Astrocyte (in vitro differentiated cells and primary cell): ENCODE results near the gene COX10. TPM values are rescaled to one million over a fixed set of nuclear protein-coding genes. Genes with fewer than 3 reads are reported as not detected.

Experiments used
- DNase-seq: peaks from one replicate; pipeline ENCODE4 v3.0.0-alpha.2; 2010; ENCODE audit warnings: low read depth
- FAIRE-seq: peaks from 2 replicates; lab custom pipeline; 2011; peaks lifted over from hg19 to GRCh38; lab: Jason Lieb, UNC
- H2AFZ ChIP-seq: 2 replicates; pipeline ENCODE4 v1.6.0; 2012; ENCODE audit warnings: low read depth, low read length, inconsistent platforms
- H3K27ac ChIP-seq: 2 replicates; pipeline ENCODE4 v1.5.1; 2011; ENCODE audit warnings: low read depth, low read length, inconsistent platforms
- H3K27me3 ChIP-seq: 2 replicates; pipeline ENCODE4 v1.6.0; 2011; ENCODE audit warnings: low read length, inconsistent platforms; ENCODE audit not compliant: insufficient read depth
- H3K36me3 ChIP-seq: 2 replicates; pipeline ENCODE4 v1.5.1; 2011; ENCODE audit warnings: low read length, inconsistent platforms; ENCODE audit not compliant: insufficient read depth
- H3K4me1 ChIP-seq: 2 replicates; pipeline ENCODE4 v1.5.1; 2011; ENCODE audit warnings: low read length, inconsistent platforms; ENCODE audit not compliant: insufficient read depth
- H3K4me2 ChIP-seq: 2 replicates; pipeline ENCODE4 v1.6.0; 2012; ENCODE audit warnings: low read length, inconsistent platforms
- H3K4me3 ChIP-seq: 2 replicates; pipeline ENCODE4 v1.5.1; 2011; ENCODE audit warnings: low read depth, mild to moderate bottlenecking, low read length, inconsistent platforms; ENCODE audit not compliant: insufficient read depth
- H3K79me2 ChIP-seq: 2 replicates; pipeline ENCODE4 v1.6.0; 2012; ENCODE audit warnings: mild to moderate bottlenecking, low read length, inconsistent platforms; ENCODE audit not compliant: insufficient read depth
- H3K9ac ChIP-seq: 2 replicates; pipeline ENCODE4 v1.6.0; 2012; ENCODE audit warnings: mild to moderate bottlenecking, low read length, inconsistent platforms
- H3K9me3 ChIP-seq: 2 replicates; pipeline ENCODE4 v1.5.1; 2012; ENCODE audit warnings: low read depth, mild to moderate bottlenecking, low read length, inconsistent platforms; ENCODE audit not compliant: insufficient read depth
- H4K20me1 ChIP-seq: 2 replicates; pipeline ENCODE4 v1.6.0; 2012; ENCODE audit warnings: low read length, inconsistent platforms; ENCODE audit not compliant: insufficient read depth
- H3K27ac Mint-ChIP-seq: one replicate; pipeline ENCODE4 v1.8.0; 2021; ENCODE audit warnings: mild to moderate bottlenecking, mixed read lengths; ENCODE audit not compliant: unreplicated experiment
- H3K27me3 Mint-ChIP-seq: one replicate; pipeline ENCODE4 v1.8.0; 2021; ENCODE audit warnings: low read depth, mixed read lengths; ENCODE audit not compliant: unreplicated experiment
- H3K36me3 Mint-ChIP-seq: one replicate; pipeline ENCODE4 v1.8.0; 2021; ENCODE audit warnings: low read depth, mixed read lengths; ENCODE audit not compliant: unreplicated experiment
- H3K4me1 Mint-ChIP-seq: one replicate; pipeline ENCODE4 v1.8.0; 2021; ENCODE audit warnings: low read depth, mixed read lengths; ENCODE audit not compliant: unreplicated experiment
- H3K4me3 Mint-ChIP-seq: one replicate; pipeline ENCODE4 v1.8.0; 2021; ENCODE audit warnings: mild to moderate bottlenecking, moderate library complexity, mixed read lengths; ENCODE audit not compliant: unreplicated experiment
- H3K9me3 Mint-ChIP-seq: one replicate; pipeline ENCODE4 v1.8.0; 2021; ENCODE audit warnings: mild to moderate bottlenecking, mixed read lengths; ENCODE audit not compliant: unreplicated experiment
- CTCF ChIP-seq: IDR thresholded peaks from 2 replicates; pipeline ENCODE4 v1.5.1; 2011; ENCODE audit warnings: low read depth, mild to moderate bottlenecking, inconsistent platforms, low read length, moderate library complexity; ENCODE audit not compliant: insufficient read depth
- EZH2 ChIP-seq: IDR thresholded peaks from 2 replicates; pipeline ENCODE4 v1.6.1; 2012; ENCODE audit warnings: mild to moderate bottlenecking, low read length, inconsistent platforms; ENCODE audit not compliant: insufficient read depth
- total RNA-seq: library from RNA; stranded (reverse); gene quantifications from 2 replicates; pipeline ENCODE4 v1.2.1, GENCODE V29; 2021

Gene COX10
- total RNA-seq, 1 donor from 2014 or later, result 16.4 TPM

- peak; percentile 80 for FAIRE-seq
- H3K79me2 ChIP-seq, result no peaks in the 10 kb centered on the region
- no peak overlapping the region for H2AFZ ChIP-seq
- no peaks in the 10 kb centered on the region for H3K27me3 ChIP-seq
- no peak overlapping the region for H3K4me2 ChIP-seq
- no peak overlapping the region for H3K4me3 ChIP-seq
- H3K27ac ChIP-seq, result peak overlapping the region; percentile 30
- DNase-seq, result peak; percentile 84
- Mint-ChIP-seq H3K27ac (peak overlapping the region; percentile 29), H3K4me1 (peaks cover 15% of the 10 kb centered on the region), H3K27me3 (no peaks in the 10 kb centered on the region), H3K4me3 (no peak overlapping the region), H3K9me3 (no peaks in the 10 kb centered on the region), H3K36me3 (peaks cover 16% of the 10 kb centered on the region)
- H4K20me1 ChIP-seq, result peaks cover 3% of the 10 kb centered on the region
- no peak overlapping the region for H3K9ac ChIP-seq
- H3K9me3 ChIP-seq, result no peaks in the 10 kb centered on the region
- peaks cover 5% of the 10 kb centered on the region for H3K4me1 ChIP-seq
- peaks cover 2% of the 10 kb centered on the region for H3K36me3 ChIP-seq
- TF ChIP-seq EZH2 (no peak), CTCF (no peak)
These were observed 31.1 kb upstream of the COX10 start for GRCh38 chr17:14038206-14038605.

GRCh38 chr17:14042411-14042810 is 26.9 kb upstream of the COX10 start:
- no peaks in the 10 kb centered on the region for H3K9me3 ChIP-seq
- H3K27me3 Mint-ChIP-seq, result no peaks in the 10 kb centered on the region
- FAIRE-seq (no peak), DNase-seq (no peak)
- no peak overlapping the region for H3K9ac ChIP-seq
- H3K9me3 Mint-ChIP-seq, result no peaks in the 10 kb centered on the region
- no peak overlapping the region for H3K4me3 Mint-ChIP-seq
- peaks cover 7% of the 10 kb centered on the region for H3K4me1 ChIP-seq
- H3K4me2 ChIP-seq, result no peak overlapping the region
- TF ChIP-seq EZH2 (no peak), CTCF (no peak)
- peaks cover 13% of the 10 kb centered on the region for H3K4me1 Mint-ChIP-seq
- H3K27ac Mint-ChIP-seq, result no peak overlapping the region
- H3K27me3 ChIP-seq, result no peaks in the 10 kb centered on the region
- H3K27ac ChIP-seq, result no peak overlapping the region
- peaks cover 7% of the 10 kb centered on the region for H3K79me2 ChIP-seq
- peaks cover 3% of the 10 kb centered on the region for H4K20me1 ChIP-seq
- no peak overlapping the region for H3K4me3 ChIP-seq
- H2AFZ ChIP-seq, result no peak overlapping the region
- no peaks in the 10 kb centered on the region for H3K36me3 ChIP-seq
- no peaks in the 10 kb centered on the region for H3K36me3 Mint-ChIP-seq

- DNase-seq, result no peak
- Mint-ChIP-seq H3K27ac (no peak overlapping the region), H3K9me3 (no peaks in the 10 kb centered on the region), H3K36me3 (peaks cover 7% of the 10 kb centered on the region), H3K27me3 (no peaks in the 10 kb centered on the region), H3K4me1 (no peaks in the 10 kb centered on the region), H3K4me3 (no peak overlapping the region)
- Histone ChIP-seq H3K27me3 (no peaks in the 10 kb centered on the region), H3K36me3 (no peaks in the 10 kb centered on the region), H3K4me1 (peaks cover 2% of the 10 kb centered on the region), H3K4me2 (no peak overlapping the region), H2AFZ (no peak overlapping the region), H4K20me1 (peaks cover 9% of the 10 kb centered on the region), H3K79me2 (peaks cover 7% of the 10 kb centered on the region), H3K9me3 (no peaks in the 10 kb centered on the region), H3K27ac (no peak overlapping the region), H3K9ac (no peak overlapping the region), H3K4me3 (no peak overlapping the region)
- no peak for TF ChIP-seq CTCF
- TF ChIP-seq EZH2, result no peak
- FAIRE-seq, result peak; percentile 63
These were observed 24.6 kb upstream of the COX10 start for GRCh38 chr17:14044702-14045101.
